GM18519 (cell line): ENCODE measurements around the gene HOATZ.

Experiments
- ATAC-seq: cut with Tn5 transposase; IDR thresholded peaks from one replicate; pipeline ENCODE4 v1.9.1; 2021; ENCODE audit warnings: mild to moderate bottlenecking, moderate library complexity; ENCODE audit not compliant: unreplicated experiment, low FRiP score

HOATZ gene

GRCh38 chr11:111542606-111543275 lies 28.2 kb downstream of the HOATZ start:
- ATAC-seq = no peak

GRCh38 chr11:111548525-111548924 lies 33.9 kb downstream of the HOATZ start:
- no peak for ATAC-seq

GRCh38 chr11:111549196-111549868 lies 34.8 kb downstream of the HOATZ start:
- no peak for ATAC-seq

- ATAC-seq = no peak
Measured at GRCh38 chr11:111549869-111550203, 35.3 kb downstream of the HOATZ start.

- ATAC-seq = no peak
Measured at GRCh38 chr11:111550258-111550657, 35.7 kb downstream of the HOATZ start.

- no peak for ATAC-seq
Measured at GRCh38 chr11:111554532-111554931, 40.0 kb downstream of the HOATZ start.

GRCh38 chr11:111555255-111555654 lies 40.7 kb downstream of the HOATZ start:
- ATAC-seq = no peak

- no peak for ATAC-seq
Measured at GRCh38 chr11:111557425-111558111, 43.0 kb downstream of the HOATZ start.

GRCh38 chr11:111559800-111560464 lies 45.4 kb downstream of the HOATZ start:
- ATAC-seq = no peak

GRCh38 chr11:111560800-111561199 lies 46.2 kb downstream of the HOATZ start:
- no peak for ATAC-seq

GRCh38 chr11:111561306-111561705 lies 46.7 kb downstream of the HOATZ start:
- no peak for ATAC-seq

GRCh38 chr11:111561791-111562325 lies 47.3 kb downstream of the HOATZ start:
- no peak for ATAC-seq

GRCh38 chr11:111562692-111563389 lies 48.3 kb downstream of the HOATZ start:
- no peak for ATAC-seq

GRCh38 chr11:111565114-111565720 lies 50.6 kb downstream of the HOATZ start:
- ATAC-seq = no peak

GRCh38 chr11:111566324-111566723 lies 51.7 kb downstream of the HOATZ start:
- ATAC-seq = no peak

- no peak for ATAC-seq
Measured at GRCh38 chr11:111569476-111569875, 54.9 kb downstream of the HOATZ start.

GRCh38 chr11:111570796-111571195 lies 56.2 kb downstream of the HOATZ start:
- ATAC-seq = no peak

- ATAC-seq = no peak
Measured at GRCh38 chr11:111571829-111572501, 57.4 kb downstream of the HOATZ start.

GRCh38 chr11:111572581-111572980 lies 58.0 kb downstream of the HOATZ start:
- ATAC-seq = no peak
